ENCODE data around the gene PTH1R. TPM values are rescaled to one million over a fixed set of nuclear protein-coding genes. Genes with fewer than 3 reads are reported as not detected.

The PTH1R gene
- total RNA-seq, 1 experiment from 2014 or later: not detected

GRCh38 chr3:46889381-46890110, 12.0 kb downstream of the PTH1R start:
- no peaks in the 10 kb centered on the region for H3K27me3 ChIP-seq (ENCODE audit: control insufficient read depth, insufficient read depth, low read length)

GRCh38 chr3:46890132-46890531, 12.6 kb downstream of the PTH1R start:
- no peak overlapping the region for H3K4me3 ChIP-seq (ENCODE audit: low read depth in 2 of 2, low read length in 2 of 2)
- H3K27ac ChIP-seq (ENCODE audit: low read length): no peak overlapping the region
- no TSS peak for BruUV-seq (replicated peaks)
- H3K9me3 ChIP-seq (ENCODE audit: control insufficient read depth, insufficient read depth, low read depth, low read length): no peaks in the 10 kb centered on the region
- H3K36me3 ChIP-seq (ENCODE audit: control insufficient read depth, insufficient read depth, low read length): no peaks in the 10 kb centered on the region
- no peak for TF ChIP-seq CTCF (IDR thresholded peaks at IDR 0.05)
- no peak for TF ChIP-seq TCF7L2 (IDR thresholded peaks at IDR 0.05; ENCODE audit: low read depth, low read length)
- TF ChIP-seq REST (IDR thresholded peaks at IDR 0.05; ENCODE audit: insufficient read depth in 1 of 2, low read depth in 2 of 2, low read length in 1 of 2): no peak
- no peak for TF ChIP-seq SIN3A (IDR thresholded peaks at IDR 0.05; ENCODE audit: borderline replicate concordance, insufficient read depth, low read depth, low read length)
- TF ChIP-seq POLR2AphosphoS5 (IDR thresholded peaks at IDR 0.05; ENCODE audit: low read depth, low read length): no peak
- ATAC-seq (no peak), DNase-seq (ENCODE audit: low read depth, low spot score) (no peak)
- H3K4me1 ChIP-seq (ENCODE audit: control insufficient read depth, insufficient read depth, low read length): peaks cover 3% of the 10 kb centered on the region; the same call in 1 of the 2 replicates
- H3K27me3 ChIP-seq (ENCODE audit: control insufficient read depth, insufficient read depth, low read length): no peaks in the 10 kb centered on the region
- intact Hi-C loops (cut with micrococcal nuclease; ENCODE audit: unreplicated experiment): no loop called here
- in situ Hi-C loops (cut with HindIII; ENCODE audit: low pct_unique_long_range_greater_than_20kb, low sequenced_read_pairs): no loop called here
- ChIA-PET POLR2A (no interaction called here), CTCF (no interaction called here)

More at GRCh38 chr3:46889381-46890110, 12.0 kb downstream of the PTH1R start:
- ChIA-PET CTCF (no interaction called here), POLR2A (no interaction called here)
- ATAC-seq (no peak), DNase-seq (ENCODE audit: low read depth, low spot score) (no peak)
- intact Hi-C loops (cut with micrococcal nuclease; ENCODE audit: unreplicated experiment): no loop called here
- no peak overlapping the region for H3K4me3 ChIP-seq (ENCODE audit: low read depth in 2 of 2, low read length in 2 of 2)
- H3K36me3 ChIP-seq (ENCODE audit: control insufficient read depth, insufficient read depth, low read length): no peaks in the 10 kb centered on the region
- H3K4me1 ChIP-seq (ENCODE audit: control insufficient read depth, insufficient read depth, low read length): peaks cover 3% of the 10 kb centered on the region; the same call in 1 of the 2 replicates
- in situ Hi-C loops (cut with HindIII; ENCODE audit: low pct_unique_long_range_greater_than_20kb, low sequenced_read_pairs): no loop called here
- no TSS peak for BruUV-seq (replicated peaks)
- H3K9me3 ChIP-seq (ENCODE audit: control insufficient read depth, insufficient read depth, low read depth, low read length): no peaks in the 10 kb centered on the region
- H3K27ac ChIP-seq (ENCODE audit: low read length): no peak overlapping the region
- no peak for TF ChIP-seq SIN3A (IDR thresholded peaks at IDR 0.05; ENCODE audit: borderline replicate concordance, insufficient read depth, low read depth, low read length)
- TF ChIP-seq REST (IDR thresholded peaks at IDR 0.05; ENCODE audit: insufficient read depth in 1 of 2, low read depth in 2 of 2, low read length in 1 of 2): no peak
- TF ChIP-seq POLR2AphosphoS5 (IDR thresholded peaks at IDR 0.05; ENCODE audit: low read depth, low read length): no peak
- no peak for TF ChIP-seq TCF7L2 (IDR thresholded peaks at IDR 0.05; ENCODE audit: low read depth, low read length)
- TF ChIP-seq CTCF (IDR thresholded peaks at IDR 0.05): no peak

All from Panc1 (cell line).